ENCODE results near the gene PTCSC3. TPM values are rescaled to one million over a fixed set of nuclear protein-coding genes. Genes with fewer than 3 reads are reported as not detected.

PTCSC3 gene
- total RNA-seq, 4 donors from 2014 or later: not detected

- no peaks in the 10 kb centered on the region for H3K36me3 ChIP-seq
- no peaks in the 10 kb centered on the region for H3K4me1 ChIP-seq
- H3K9me3 ChIP-seq: no peaks in the 10 kb centered on the region
- no peak overlapping the region for H3K27ac ChIP-seq
- no peak for TF ChIP-seq POLR2A (IDR thresholded peaks at IDR 0.05)
- no peak for TF ChIP-seq POLR2AphosphoS5 (IDR thresholded peaks at IDR 0.05)
- no peak for TF ChIP-seq CTCF (IDR thresholded peaks at IDR 0.05)
- TF ChIP-seq EP300 (IDR thresholded peaks at IDR 0.05): no peak
- ATAC-seq: no peak
- H3K4me3 ChIP-seq: no peak overlapping the region
- H3K27me3 ChIP-seq: peaks cover 3% of the 10 kb centered on the region
Measured at GRCh38 chr14:36222337-36222736, 45.8 kb upstream of the PTCSC3 start.

- Histone ChIP-seq H3K4me3 (no peak overlapping the region), H3K9me3 (no peaks in the 10 kb centered on the region), H3K4me1 (no peaks in the 10 kb centered on the region), H3K27ac (no peak overlapping the region), H3K27me3 (peaks cover 4% of the 10 kb centered on the region), H3K36me3 (no peaks in the 10 kb centered on the region)
- WGBS, 2 donors (ENCODE audit: low coverage in 1 of 2): 46 to 60% methylated on average over 2 of the region's 2 CpGs
- TF ChIP-seq EP300 (IDR thresholded peaks at IDR 0.05) (no peak), POLR2AphosphoS5 (IDR thresholded peaks at IDR 0.05) (no peak), CTCF (IDR thresholded peaks at IDR 0.05) (no peak), POLR2A (IDR thresholded peaks at IDR 0.05) (no peak)
- no peak for ATAC-seq
Measured at GRCh38 chr14:36221112-36221511, 44.6 kb upstream of the PTCSC3 start.

GRCh38 chr14:36217732-36218131, 41.2 kb upstream of the PTCSC3 start:
- H3K9me3 ChIP-seq: no peaks in the 10 kb centered on the region
- H3K4me1 ChIP-seq: no peaks in the 10 kb centered on the region
- WGBS, 2 donors (ENCODE audit: low coverage in 1 of 2): 29 to 53% methylated on average over 2 of the region's 2 CpGs
- no peak for ATAC-seq
- H3K36me3 ChIP-seq: no peaks in the 10 kb centered on the region
- no peak overlapping the region for H3K27ac ChIP-seq
- H3K4me3 ChIP-seq: no peak overlapping the region
- TF ChIP-seq EP300 (IDR thresholded peaks at IDR 0.05) (no peak), CTCF (IDR thresholded peaks at IDR 0.05) (no peak), POLR2A (IDR thresholded peaks at IDR 0.05) (no peak), POLR2AphosphoS5 (IDR thresholded peaks at IDR 0.05) (no peak)
- peaks cover 8% of the 10 kb centered on the region for H3K27me3 ChIP-seq

GRCh38 chr14:36217027-36217426, 40.5 kb upstream of the PTCSC3 start:
- Histone ChIP-seq H3K9me3 (no peaks in the 10 kb centered on the region), H3K4me3 (no peak overlapping the region), H3K27me3 (peaks cover 8% of the 10 kb centered on the region), H3K4me1 (no peaks in the 10 kb centered on the region), H3K36me3 (no peaks in the 10 kb centered on the region), H3K27ac (no peak overlapping the region)
- ATAC-seq: no peak
- TF ChIP-seq POLR2A (IDR thresholded peaks at IDR 0.05) (no peak), CTCF (IDR thresholded peaks at IDR 0.05) (no peak), POLR2AphosphoS5 (IDR thresholded peaks at IDR 0.05) (no peak), EP300 (IDR thresholded peaks at IDR 0.05) (no peak)
- 84 to 100% methylated on average over 2 of the region's 2 CpGs for WGBS, 2 donors (ENCODE audit: low coverage in 1 of 2)

- ATAC-seq: no peak
- no peaks in the 10 kb centered on the region for H3K36me3 ChIP-seq
- WGBS, 2 donors (ENCODE audit: low coverage in 1 of 2): 60 to 94% methylated on average over 2 to 3 of the region's 3 CpGs
- no peaks in the 10 kb centered on the region for H3K4me1 ChIP-seq
- no peak overlapping the region for H3K4me3 ChIP-seq
- no peak overlapping the region for H3K27ac ChIP-seq
- H3K9me3 ChIP-seq: no peaks in the 10 kb centered on the region
- peaks cover 8% of the 10 kb centered on the region for H3K27me3 ChIP-seq
- TF ChIP-seq EP300 (IDR thresholded peaks at IDR 0.05): no peak
- TF ChIP-seq POLR2AphosphoS5 (IDR thresholded peaks at IDR 0.05): no peak
- no peak for TF ChIP-seq POLR2A (IDR thresholded peaks at IDR 0.05)
- TF ChIP-seq CTCF (IDR thresholded peaks at IDR 0.05): no peak
Measured at GRCh38 chr14:36215217-36215598, 38.7 kb upstream of the PTCSC3 start.

All from gastroesophageal sphincter (tissue), 4 donors.